ENCODE measurements around the gene CCNG2.

CCNG2 gene

GRCh38 chr4:77194989-77195388 is 38.0 kb downstream of the CCNG2 start:
- no peak for TF ChIP-seq YY1 (IDR thresholded peaks at IDR 0.05; ENCODE audit: low read depth)
- TF ChIP-seq EGR1 (IDR thresholded peaks at IDR 0.05), result no peak
- TF ChIP-seq TCF12 (IDR thresholded peaks at IDR 0.05; ENCODE audit: low read depth), result no peak
- TF ChIP-seq REST (IDR thresholded peaks at IDR 0.05; ENCODE audit: low read depth), result no peak
- TF ChIP-seq CEBPB (IDR thresholded peaks at IDR 0.05), result no peak
- TF ChIP-seq NFIC (IDR thresholded peaks at IDR 0.05), result no peak

- TF ChIP-seq EP300 (IDR thresholded peaks at IDR 0.05; ENCODE audit: borderline replicate concordance) (no peak), REST (IDR thresholded peaks at IDR 0.05; ENCODE audit: low read depth) (no peak), YY1 (IDR thresholded peaks at IDR 0.05; ENCODE audit: low read depth) (no peak), TEAD4 (IDR thresholded peaks at IDR 0.05) (no peak), RAD21 (IDR thresholded peaks at IDR 0.05; ENCODE audit: low read depth) (no peak), CEBPB (IDR thresholded peaks at IDR 0.05) (no peak), USF1 (IDR thresholded peaks at IDR 0.05) (no peak), TCF12 (IDR thresholded peaks at IDR 0.05; ENCODE audit: low read depth) (no peak), MAX (IDR thresholded peaks at IDR 0.05) (no peak), ZBTB7A (IDR thresholded peaks at IDR 0.05; ENCODE audit: low read depth) (no peak), CREB1 (IDR thresholded peaks at IDR 0.05; ENCODE audit: low read depth) (no peak), EGR1 (IDR thresholded peaks at IDR 0.05) (no peak)
Measured at GRCh38 chr4:77196866-77197265, 39.9 kb downstream of the CCNG2 start.

- no peak for TF ChIP-seq FOXM1 (IDR thresholded peaks at IDR 0.05; ENCODE audit: borderline replicate concordance, low read depth)
- no peak for TF ChIP-seq REST (IDR thresholded peaks at IDR 0.05; ENCODE audit: low read depth)
- TF ChIP-seq ZBTB7A (IDR thresholded peaks at IDR 0.05; ENCODE audit: low read depth), result no peak
- TF ChIP-seq EGR1 (IDR thresholded peaks at IDR 0.05), result no peak
- TF ChIP-seq USF1 (IDR thresholded peaks at IDR 0.05), result no peak
- no peak for TF ChIP-seq YY1 (IDR thresholded peaks at IDR 0.05; ENCODE audit: low read depth)
- TF ChIP-seq CEBPB (IDR thresholded peaks at IDR 0.05), result no peak
- no peak for TF ChIP-seq TAF1 (IDR thresholded peaks at IDR 0.05; ENCODE audit: low read depth)
- no peak for TF ChIP-seq EP300 (IDR thresholded peaks at IDR 0.05; ENCODE audit: borderline replicate concordance)
- no peak for TF ChIP-seq RAD21 (IDR thresholded peaks at IDR 0.05; ENCODE audit: low read depth)
- TF ChIP-seq CREB1 (IDR thresholded peaks at IDR 0.05; ENCODE audit: low read depth), result no peak
- TF ChIP-seq NFIC (IDR thresholded peaks at IDR 0.05), result no peak
- TF ChIP-seq TEAD4 (IDR thresholded peaks at IDR 0.05), result no peak
- no peak for TF ChIP-seq MAX (IDR thresholded peaks at IDR 0.05)
- TF ChIP-seq TCF12 (IDR thresholded peaks at IDR 0.05; ENCODE audit: low read depth), result no peak
Measured at GRCh38 chr4:77197361-77197760, 40.4 kb downstream of the CCNG2 start.

- no peak for TF ChIP-seq FOXM1 (IDR thresholded peaks at IDR 0.05; ENCODE audit: borderline replicate concordance, low read depth)
- TF ChIP-seq TCF12 (IDR thresholded peaks at IDR 0.05; ENCODE audit: low read depth), result no peak
- no peak for TF ChIP-seq CREB1 (IDR thresholded peaks at IDR 0.05; ENCODE audit: low read depth)
- no peak for TF ChIP-seq ZBTB7A (IDR thresholded peaks at IDR 0.05; ENCODE audit: low read depth)
- TF ChIP-seq RAD21 (IDR thresholded peaks at IDR 0.05; ENCODE audit: low read depth), result no peak
- no peak for TF ChIP-seq EGR1 (IDR thresholded peaks at IDR 0.05)
- TF ChIP-seq MAX (IDR thresholded peaks at IDR 0.05), result no peak
- no peak for TF ChIP-seq CEBPB (IDR thresholded peaks at IDR 0.05)
- no peak for TF ChIP-seq TEAD4 (IDR thresholded peaks at IDR 0.05)
- no peak for TF ChIP-seq EP300 (IDR thresholded peaks at IDR 0.05; ENCODE audit: borderline replicate concordance)
- no peak for TF ChIP-seq USF1 (IDR thresholded peaks at IDR 0.05)
- TF ChIP-seq TAF1 (IDR thresholded peaks at IDR 0.05; ENCODE audit: low read depth), result no peak
- TF ChIP-seq REST (IDR thresholded peaks at IDR 0.05; ENCODE audit: low read depth), result no peak
- TF ChIP-seq NFIC (IDR thresholded peaks at IDR 0.05), result no peak
- TF ChIP-seq YY1 (IDR thresholded peaks at IDR 0.05; ENCODE audit: low read depth), result no peak
Measured at GRCh38 chr4:77197831-77198230, 40.8 kb downstream of the CCNG2 start.

Measured in Ishikawa (cell line).